SKM-1 (cell line): ENCODE measurements around the gene CFAP73.

ENCODE experiments used
- DNase-seq: peaks from one replicate; lab custom pipeline; 2025; ENCODE audit not compliant: unreplicated experiment; lab: John Stamatoyannopoulos, UW

CFAP73 gene

DNA sequence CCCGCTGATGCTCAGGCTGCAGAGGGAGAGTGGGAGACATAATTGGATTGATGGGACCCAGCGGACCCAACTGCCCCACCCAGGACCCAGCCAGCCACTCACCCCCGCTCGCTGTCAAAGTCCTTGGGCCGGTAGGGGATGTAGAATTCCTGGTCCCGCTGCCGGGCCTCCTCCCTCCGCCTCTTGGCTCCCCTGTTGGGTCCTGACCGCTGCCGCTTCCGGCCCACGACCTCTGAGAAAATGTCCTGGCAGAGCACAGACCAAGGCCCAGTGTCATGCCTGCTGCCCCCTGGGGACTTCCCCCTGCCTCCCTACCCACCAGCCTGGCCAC, 13.5 kb downstream of the CFAP73 start:
- DNase-seq, result no peak

DNA sequence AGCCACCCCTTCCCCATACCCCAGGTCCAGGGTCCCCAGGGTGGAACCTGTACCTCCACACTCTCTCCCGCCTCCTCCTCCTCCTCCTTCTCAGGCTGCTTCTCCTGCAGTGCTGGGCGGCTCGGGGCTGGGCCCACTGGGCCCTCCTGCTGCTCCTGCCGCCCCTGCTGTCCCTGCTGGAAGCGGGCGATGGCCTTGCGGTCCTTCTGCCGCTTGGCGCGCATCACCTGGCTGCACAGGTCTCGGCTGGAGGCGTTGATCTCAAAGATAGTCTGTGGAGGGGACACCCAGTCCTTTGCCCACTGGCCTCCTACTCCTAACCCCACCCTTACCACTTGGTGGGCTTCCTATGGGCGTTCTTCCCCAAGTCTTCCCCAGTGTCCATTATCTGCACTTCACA, 14.5 kb downstream of the CFAP73 start:
- no peak for DNase-seq

DNA sequence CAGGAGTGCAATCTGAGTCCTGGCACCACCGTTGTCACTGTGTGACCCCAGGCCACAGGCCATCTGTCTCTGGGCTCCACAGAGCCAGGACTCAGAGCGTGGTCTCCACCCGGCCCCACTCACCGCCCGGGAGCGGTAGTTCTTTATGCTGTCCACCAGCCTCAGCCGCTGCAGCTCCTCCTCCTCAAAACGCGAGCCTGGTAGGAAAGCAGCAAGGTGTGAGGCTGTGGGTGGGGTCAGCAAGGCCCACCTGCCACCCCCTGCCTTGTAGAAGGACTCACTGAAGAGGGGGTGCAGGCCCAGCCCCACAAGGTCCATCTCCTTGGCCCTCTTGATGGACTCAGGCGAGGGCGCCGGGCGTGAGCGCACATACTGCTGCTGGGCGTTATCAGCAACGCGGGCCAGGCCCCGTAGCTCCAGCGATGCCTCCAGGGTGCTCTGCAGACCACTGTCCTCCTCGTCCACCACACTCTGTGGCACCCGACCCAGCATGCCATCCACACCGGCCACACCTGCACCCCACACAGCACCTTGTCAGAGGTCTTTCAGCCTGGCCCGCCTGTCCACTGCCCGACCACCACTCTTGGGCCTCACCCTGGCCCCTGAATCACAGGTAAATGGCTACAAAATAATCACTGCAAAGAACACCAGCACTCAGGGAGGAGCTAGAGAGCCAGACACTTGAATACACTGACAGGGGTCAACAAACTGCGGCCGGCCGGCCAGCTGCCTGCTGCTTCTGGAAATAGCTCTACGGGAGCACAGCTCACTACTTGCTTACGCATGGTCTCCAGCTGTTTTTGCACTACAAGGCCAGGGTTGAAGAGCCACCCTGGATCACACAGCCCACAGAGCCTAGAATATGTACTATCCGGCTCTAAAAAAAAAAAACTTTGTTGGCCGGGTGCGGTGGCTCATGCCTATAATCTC, 16.3 kb downstream of the CFAP73 start:
- DNase-seq, result no peak

DNA sequence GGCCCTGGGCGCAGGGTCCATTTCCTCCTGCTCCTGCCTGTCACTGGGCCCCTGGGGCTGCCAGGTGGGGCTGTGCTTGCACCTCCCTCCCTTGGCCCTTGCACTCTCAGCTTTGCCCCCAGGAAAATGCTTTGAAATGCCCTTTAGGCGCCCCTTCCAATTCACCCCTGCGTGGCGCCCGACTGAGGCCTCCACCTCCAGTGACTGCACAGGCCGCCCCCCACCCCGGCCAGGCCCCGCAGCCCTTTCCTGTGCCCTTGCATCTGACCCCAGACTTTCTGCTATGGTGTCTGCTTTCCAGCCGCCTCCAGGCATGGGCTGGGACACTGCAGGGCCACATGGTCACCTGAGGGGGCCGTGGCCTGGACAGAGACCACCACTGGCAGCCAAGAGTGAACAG, 18.3 kb downstream of the CFAP73 start:
- DNase-seq, result no peak

DNA sequence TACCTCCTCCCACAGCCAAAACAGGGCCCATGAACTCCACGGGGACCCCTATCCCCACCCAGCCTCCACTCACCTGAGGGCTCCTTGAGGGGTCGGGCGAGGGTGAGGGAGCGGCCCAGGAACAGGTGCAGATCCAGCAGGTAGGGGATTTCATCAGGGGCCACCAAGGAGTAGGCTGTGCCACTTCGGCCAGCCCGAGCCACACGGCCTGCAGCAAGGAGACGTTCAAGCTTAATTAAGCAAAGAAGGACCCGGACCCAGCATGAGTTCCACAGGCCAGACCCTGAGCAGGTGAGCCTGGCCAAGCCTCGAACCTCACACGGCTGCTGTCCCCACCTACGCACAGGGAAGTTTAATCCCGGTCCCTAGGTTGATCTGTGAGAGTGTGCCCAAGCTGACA, 20.2 kb downstream of the CFAP73 start:
- DNase-seq, result no peak

DNA sequence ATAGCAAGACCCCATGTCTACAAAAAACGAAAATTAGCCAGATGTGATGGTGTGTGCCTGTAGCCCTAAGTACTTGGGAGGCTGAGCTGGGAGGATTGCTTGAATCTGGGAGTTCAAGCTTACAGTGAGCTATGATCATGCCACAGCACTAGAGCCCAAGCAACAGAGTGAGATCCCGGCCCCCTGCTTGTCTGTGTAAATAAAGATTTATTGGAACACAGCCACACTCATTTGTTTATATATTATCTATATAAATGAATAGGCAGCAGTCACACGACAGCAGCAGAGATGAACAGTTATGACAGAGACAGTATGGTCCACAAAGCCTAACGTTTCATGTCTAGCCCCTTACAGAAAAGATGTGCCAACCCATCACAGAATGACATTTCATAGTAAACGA, 20.9 kb downstream of the CFAP73 start:
- no peak for DNase-seq

DNA sequence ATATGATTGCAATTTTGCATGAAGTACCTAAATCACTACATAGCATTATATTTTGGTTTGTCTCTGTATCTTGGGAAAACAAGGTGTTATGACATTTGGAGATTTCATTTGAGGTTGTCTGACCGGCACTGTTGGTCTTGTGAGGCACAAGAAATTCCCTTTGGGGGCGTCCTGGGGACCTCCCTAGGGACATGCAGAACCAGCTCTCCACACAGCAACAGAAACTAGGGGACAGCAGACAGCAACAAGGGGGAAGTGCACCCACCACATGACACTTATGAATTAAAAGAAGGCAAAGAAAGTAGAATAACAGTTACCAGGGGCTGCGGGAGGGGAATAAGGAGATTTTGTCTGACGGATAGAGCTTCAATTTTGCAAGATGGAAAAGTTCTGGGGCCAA, 21.4 kb downstream of the CFAP73 start:
- no peak for DNase-seq

DNA sequence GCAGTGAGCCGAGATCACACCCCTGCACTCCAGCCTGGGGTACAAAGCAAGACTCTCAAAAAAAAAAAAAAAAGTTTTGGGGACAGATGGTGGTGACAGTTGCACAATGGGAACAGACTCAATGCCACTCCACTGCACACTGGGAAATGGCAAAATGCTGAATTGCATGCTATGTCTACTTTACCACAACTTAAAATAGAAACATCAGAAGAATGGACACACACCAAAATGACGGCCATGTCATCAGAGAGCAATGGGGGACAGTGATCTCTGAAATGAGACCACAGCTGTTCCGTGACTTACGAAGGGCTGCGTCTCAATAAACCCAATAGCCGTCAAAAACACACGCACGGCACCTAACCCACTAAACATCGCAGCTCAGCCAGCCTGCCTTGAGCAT, 22.0 kb downstream of the CFAP73 start:
- DNase-seq, result no peak

DNA sequence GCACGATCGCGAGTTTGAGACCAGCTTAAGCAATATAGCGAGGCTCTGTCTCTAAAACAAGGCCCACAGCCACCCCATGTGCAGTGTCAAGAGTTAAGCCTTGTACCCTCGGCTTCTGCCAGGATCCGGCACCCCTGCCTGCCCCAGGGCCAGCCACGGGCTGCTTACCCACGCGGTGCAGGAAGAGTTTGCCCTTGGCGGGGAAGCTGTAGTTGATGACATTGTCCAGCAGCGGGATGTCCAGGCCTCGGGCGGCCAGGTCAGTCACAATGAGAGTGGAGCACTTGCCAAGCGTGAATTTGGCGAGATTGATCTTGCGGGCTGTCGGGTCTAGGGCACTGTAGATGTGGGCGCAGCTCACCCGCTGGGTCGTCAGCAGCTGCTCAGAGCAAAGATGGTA, 22.7 kb downstream of the CFAP73 start:
- no peak for DNase-seq

DNA sequence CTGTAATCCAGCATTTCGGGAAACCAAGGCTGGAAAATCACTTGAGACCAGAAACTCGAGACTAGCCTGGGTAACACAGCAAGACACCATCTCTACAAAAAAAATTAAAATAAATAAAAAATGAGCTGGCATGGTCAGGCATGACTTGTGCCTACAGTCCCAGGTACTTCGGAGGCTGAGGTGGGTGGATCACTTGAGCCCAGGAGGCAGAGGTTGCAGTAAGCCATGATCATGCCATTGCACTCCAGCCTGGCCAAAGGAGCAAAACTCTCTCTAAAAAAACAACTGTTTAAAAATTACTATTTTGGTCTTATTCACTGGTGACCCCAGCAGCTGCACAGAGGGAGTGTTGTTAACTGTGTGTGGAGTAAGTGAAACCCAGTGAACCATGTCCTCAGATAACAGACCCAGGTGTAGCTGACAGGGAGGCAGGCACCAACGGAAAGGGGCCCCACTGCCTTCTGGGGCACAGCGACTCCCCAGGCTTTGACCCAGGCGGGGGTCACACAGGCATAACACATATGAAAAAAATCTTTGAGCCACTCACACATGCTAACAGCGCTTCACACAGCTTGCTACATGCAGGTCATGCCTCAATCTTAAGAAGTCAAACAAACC, 23.7 kb downstream of the CFAP73 start:
- no peak for DNase-seq

DNA sequence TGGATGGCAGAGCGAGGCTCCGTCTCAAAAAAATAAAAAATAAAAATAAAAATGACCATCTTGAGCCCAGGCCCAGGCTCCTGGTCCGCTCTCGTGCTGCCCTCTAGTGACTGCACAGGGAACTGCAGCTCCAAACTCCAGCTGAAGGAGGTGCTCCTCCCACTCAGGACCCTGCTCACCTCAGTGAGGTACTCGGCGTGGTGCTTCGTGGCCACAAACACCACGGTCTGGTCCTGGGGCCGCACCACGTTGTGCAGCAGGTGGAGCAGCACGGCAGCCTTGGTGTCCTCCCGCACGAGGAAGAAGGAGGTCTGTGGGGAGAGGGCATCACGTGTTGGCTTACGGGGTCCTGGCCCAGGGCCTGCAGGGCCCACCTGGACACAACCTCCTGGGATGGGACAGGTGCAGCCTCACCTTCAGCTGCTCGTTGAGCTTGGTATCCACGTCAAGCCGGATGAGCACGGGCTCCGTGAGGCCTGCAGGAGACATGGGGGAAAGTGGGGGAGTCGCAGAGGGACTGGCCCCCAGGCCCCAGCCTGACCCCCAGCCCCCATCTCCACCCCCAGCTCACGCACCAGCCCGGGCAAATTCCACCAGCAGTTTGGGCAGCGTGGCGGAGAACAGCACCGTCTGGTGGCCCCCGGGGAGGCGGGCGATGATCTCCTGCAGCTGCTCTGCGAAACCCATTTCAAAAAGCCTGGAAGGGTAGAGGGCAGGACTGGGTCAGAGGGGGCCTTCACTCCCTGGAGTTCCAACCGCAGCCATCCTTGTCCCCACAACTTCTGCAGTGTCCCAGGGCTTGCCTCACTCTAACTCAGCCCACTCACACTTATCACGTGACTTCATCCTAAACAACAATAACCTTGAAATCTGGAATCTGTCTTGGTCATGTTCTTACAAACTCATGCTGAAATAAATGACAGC, 25.2 kb downstream of the CFAP73 start:
- no peak for DNase-seq

DNA sequence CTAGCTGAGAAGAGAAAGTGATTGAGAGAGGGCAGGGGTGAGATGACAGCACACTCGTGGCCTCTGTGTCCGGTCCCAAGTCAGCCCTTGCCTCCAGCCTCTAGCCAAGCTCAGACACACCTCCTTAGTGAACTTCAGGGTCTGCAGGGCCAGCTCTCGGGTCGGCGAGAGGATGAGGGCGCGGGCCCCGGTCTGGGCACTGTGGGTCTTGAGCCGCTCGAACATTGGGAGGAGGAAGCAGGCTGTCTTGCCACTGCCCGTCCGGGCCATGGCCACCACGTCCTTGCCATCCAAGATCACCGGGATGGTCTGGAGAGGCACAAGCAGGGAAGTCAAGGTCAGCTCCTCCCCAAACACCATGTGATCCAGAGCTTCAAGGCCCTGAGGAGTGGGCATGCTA, 29.5 kb downstream of the CFAP73 start:
- DNase-seq, result no peak

DNA sequence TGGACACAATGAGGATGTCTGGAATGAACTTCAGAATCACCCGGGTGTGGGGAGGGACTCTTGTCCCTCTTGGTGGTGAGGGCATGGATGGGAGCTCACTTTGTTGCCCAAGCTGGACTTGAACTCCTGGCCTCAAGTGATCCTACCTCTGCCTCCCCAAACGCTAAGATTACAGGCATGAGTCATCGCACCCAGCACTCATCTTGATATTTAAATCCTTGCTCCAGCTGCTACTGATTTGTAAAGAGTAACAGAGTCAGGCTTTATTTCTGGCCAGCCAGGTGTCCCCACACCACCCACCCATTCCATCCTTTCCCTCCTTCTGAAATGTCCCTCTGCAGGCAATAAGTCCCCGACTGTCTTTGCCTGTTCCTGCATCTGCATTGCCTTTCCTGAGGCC, 30.8 kb downstream of the CFAP73 start:
- DNase-seq, result no peak

DNA sequence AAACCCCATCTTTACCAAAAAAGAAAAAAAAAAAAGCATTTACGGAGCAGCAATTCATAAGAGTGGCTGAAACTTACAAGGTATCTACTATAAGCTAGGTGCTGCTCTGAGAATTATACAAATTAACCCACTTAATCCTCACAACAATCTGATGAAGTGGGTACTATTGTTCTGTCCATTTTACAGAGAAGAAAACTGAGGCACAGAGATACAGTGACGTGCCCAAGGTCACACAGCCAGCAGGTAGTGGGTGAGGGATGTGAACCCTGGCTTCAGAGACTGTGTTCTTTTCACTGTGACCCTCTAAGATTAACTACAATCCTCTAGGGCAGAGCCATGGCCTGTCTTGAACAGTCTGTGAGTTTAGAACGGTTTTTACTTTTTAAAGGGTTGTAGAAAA, 32.5 kb downstream of the CFAP73 start:
- no peak for DNase-seq

DNA sequence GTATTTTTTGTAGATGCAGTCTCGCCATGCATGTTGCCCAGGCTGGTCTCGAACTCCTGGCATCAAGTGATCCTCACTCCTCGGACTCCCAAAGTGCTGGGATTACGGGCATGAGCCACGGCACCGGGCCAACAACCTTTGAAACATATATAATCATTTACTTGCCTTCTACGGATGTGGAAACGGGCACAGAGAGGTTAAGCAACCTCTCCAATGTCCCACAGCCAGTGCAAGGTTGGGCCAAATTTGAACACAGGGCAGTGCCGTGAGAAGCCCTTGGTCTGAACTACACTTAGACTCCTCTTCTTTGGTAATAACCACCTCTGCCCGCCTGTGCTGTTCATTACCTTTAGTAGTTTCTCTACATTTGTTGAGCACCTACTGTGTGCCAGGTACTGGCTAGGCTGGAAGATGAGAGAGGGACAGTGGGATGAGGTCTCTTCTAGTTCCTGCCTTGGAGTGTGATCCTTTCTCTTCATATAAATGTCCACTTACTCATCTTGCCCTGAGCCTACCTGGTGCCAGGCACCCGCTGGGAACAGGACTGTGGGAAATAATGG, 33.6 kb downstream of the CFAP73 start:
- DNase-seq, result no peak

DNA sequence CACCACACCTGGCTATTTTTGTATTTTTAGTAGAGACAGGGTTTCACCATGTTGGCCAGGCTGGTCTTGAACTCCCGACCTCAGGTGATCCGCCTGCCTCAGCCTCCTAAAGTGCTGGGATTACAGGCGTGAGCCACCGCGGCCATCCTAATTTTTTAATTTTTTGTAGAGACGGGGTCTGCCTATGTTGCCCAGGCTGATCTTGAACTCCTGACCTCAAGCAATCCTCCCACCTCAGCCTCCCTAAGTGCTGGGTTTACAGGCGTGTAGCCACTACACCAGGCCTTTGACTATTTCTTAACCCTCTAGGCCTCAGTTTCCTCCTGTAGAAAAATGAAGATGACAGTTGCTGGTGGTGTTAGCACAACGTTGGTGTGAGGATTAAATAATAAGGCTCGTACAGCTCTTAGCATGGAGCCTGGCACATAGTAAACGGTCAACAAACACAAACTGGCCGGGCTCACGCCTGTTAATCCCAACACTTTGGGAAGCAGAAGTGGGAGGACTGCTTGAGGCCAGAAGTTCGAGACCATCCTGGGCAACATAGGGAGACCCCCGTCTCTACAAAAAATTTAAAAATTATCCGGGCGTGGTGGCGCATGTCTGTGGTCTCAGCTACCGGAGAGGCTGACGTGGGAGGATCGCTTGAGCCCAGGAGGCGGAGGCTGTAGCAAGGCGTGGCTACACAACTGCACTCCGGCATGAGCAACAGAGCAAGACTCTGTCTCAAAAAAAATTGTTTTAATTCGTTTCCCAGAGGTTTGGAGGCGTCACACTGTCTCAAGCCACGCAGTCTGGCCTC, 34.8 kb downstream of the CFAP73 start:
- no peak for DNase-seq

DNA sequence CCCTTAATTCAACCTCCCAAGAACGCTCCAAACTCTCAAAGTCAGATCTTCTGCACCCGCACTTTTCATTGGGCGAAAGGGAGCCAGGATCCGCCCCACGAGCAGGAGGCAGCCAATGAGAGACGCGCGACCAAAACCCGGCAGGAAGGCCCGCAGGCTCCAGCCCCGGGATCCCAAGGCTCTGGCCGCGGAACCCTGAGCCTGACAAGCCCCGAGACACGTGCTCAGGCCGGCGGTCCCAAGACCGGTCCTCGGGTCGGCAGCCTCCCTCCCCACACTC, 35.3 kb downstream of the CFAP73 start:
- peak; percentile 27 for DNase-seq

DNA sequence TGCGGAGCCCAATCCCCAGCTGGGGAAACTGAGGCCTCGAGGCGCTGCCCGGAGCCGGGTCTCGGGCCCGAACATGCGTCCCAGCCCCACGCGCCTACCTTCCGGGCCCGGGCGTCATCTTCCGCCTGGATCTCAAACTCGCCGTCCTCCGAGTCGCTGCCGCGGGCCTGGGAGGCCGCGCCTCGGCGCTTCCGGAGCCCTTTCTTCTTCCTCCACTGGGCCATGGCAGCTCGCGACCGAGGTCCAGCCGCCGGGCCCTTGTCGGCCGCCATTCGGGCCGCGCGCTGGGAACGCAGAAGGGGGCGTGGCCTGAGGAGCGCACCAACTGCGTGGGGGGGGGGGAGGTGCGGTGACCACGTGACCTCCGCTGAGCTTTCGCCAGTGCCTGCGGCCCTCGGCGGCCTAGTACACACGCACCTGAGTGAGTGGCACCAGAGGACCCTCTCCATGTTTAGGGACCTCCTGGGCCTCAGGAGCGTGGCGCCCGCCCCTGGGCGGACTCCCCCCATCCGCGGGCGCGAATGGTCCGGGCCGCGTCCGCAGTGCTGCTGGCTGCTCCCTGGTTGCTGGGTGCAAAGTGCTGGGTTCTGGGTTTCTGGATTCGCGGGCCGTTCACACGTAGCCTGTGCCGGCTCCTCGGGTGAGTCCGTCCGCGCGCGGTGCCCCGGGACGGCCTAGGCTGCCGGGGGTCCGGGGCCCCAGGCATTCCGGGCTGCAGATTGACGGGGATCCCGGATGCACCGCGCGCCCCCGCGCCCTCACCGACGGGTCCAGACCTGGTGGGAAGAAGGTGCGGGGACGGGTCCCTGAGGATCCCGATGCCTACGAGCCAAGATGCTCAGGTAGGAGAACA, 35.9 kb downstream of the CFAP73 start, which contains the start of the genes DDX54 and RITA1:
TSS of gene DDX54 (minus strand) at position 299 of the 853 bp plus-strand sequence. CDS start at position 272, 27 bp downstream.
TSS of gene RITA1 (plus strand) at position 542 of the 853 bp plus-strand sequence. CDS start 1,026 bp downstream, outside the sequence.
- peak; percentile 13 for DNase-seq

DNA sequence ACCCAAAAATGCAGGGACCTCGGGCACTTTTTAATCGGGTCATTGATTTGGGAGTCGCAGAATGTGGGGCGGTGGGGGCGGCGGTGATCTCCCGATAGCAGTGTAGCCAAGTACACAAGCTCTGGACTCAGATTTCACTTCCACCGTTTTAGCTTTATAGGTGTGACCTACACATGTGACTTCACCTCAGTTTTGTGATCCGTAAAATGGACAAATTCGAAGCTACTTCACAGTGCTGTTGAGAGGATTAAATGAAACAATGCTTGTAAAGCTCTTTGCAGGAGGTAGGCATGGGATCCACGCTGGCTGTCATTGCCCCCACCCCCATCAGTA, 36.5 kb downstream of the CFAP73 start:
- DNase-seq, result no peak
